HCT116 (cell line): Measurements from ENCODE around the gene PKNOX2. TPM values are rescaled to one million over a fixed set of nuclear protein-coding genes. Genes with fewer than 3 reads are reported as not detected.

Source experiments
- ATAC-seq: fragments of 200-7000 bp; cut with Tn5 transposase; 2 replicates; pipeline ENCODE4 v1.9.1; 2020; ENCODE audit warnings: mild to moderate bottlenecking, moderate library complexity
- BruUV-seq: library from RNA; stranded (reverse); fragments of 400-500 nt; replicated peaks from 2 replicates; lab custom pipeline; 2021; lab: Mats Ljungman, UMichigan
- CTCF ChIA-PET: fragments of 300-600 bp; sonication (Branson Sonifier 250); formaldehyde crosslinking; loops from one replicate; lab custom pipeline; 2021; ENCODE audit warnings: antibody characterized with exemption; lab: Charles Lee
- POLR2A ChIA-PET: fragments of 300-600, 350-600 bp; sonication (Branson Sonifier 250); formaldehyde crosslinking; loops from one replicate; lab custom pipeline; 2021; ENCODE audit warnings: antibody characterized with exemption; lab: Charles Lee
- RAD21 ChIA-PET, 2 experiments: fragments of 300-600 bp; sonication (Branson Sonifier 250); formaldehyde crosslinking; loops; one replicate each; lab custom pipeline; 2023; ENCODE audit warnings: low total read pairs in 2 of 2; ENCODE audit not compliant: uncharacterized antibody in 2 of 2, unreplicated experiment in 2 of 2, low non-redundant PET in 1 of 2; lab: Charles Lee
- DNase-seq: peaks from one replicate; pipeline ENCODE4 v3.0.0-alpha.2; 2010; ENCODE audit warnings: low read depth, low spot score
- H2AFZ ChIP-seq: fragments of 200-600 bp; shearing (Covaris generic), sonication (generic); 2 replicates; pipeline ENCODE4 v1.6.1; 2017; ENCODE audit warnings: low read depth, mixed run types, mixed read lengths, antibody characterized with exemption, low read length; ENCODE audit not compliant: poor library complexity, severe bottlenecking
- H3K27ac ChIP-seq: 2 replicates; pipeline ENCODE4 v1.5.1; 2012; ENCODE audit warnings: low read depth, low read length
- H3K27me3 ChIP-seq: fragments of 200-600 bp; sonication (generic); 2 replicates; pipeline ENCODE4 v1.6.1; 2016; ENCODE audit warnings: mixed run types, low read length, mixed read lengths; ENCODE audit not compliant: insufficient read depth
- H3K36me3 ChIP-seq, 2 experiments: fragments of 200-500 bp in 1 of 2; fragments of 200-600 bp in 1 of 2; sonication (Bioruptor generic) in 1 of 2; sonication (generic) in 1 of 2; 2 replicates each; pipeline versions ENCODE4 v1.5.1 to v1.6.1; 2014 to 2016; ENCODE audit warnings: low read length in 2 of 2, inconsistent platforms in 1 of 2, mixed read lengths in 1 of 2, mixed run types in 1 of 2; ENCODE audit not compliant: insufficient read depth in 2 of 2, control insufficient read depth in 1 of 2
- H3K4me1 ChIP-seq, 2 experiments: fragments of 200-600 bp in 1 of 2; sonication (generic) in 1 of 2; 2 replicates each; pipeline versions ENCODE4 v1.5.1 to v1.6.1; 2012 to 2017; ENCODE audit warnings: low read length in 2 of 2, inconsistent platforms in 1 of 2, mild to moderate bottlenecking in 1 of 2, mixed read lengths in 1 of 2, mixed run types in 1 of 2, moderate library complexity in 1 of 2; ENCODE audit not compliant: insufficient read depth in 2 of 2, control insufficient read depth in 1 of 2
- H3K4me2 ChIP-seq: fragments of 200-600 bp; sonication (generic); 2 replicates; pipeline ENCODE4 v1.6.1; 2017; ENCODE audit warnings: mixed run types, low read length, mixed read lengths
- H3K4me3 ChIP-seq, 2 experiments: fragments of 200-600 bp in 1 of 2; sonication (generic) in 1 of 2; replicated peaks in 1 of 2; 2 replicates each; pipeline ENCODE4 v1.5.1; 2011 to 2016; ENCODE audit warnings: low read length in 2 of 2, control low read depth in 1 of 2, low read depth in 1 of 2, mild to moderate bottlenecking in 1 of 2, mixed read lengths in 1 of 2, mixed run types in 1 of 2
- H3K79me2 ChIP-seq: fragments of 200-600 bp; sonication (generic); 2 replicates; pipeline ENCODE4 v1.6.1; 2017; ENCODE audit warnings: mild to moderate bottlenecking, mixed run types, low read length, moderate library complexity, mixed read lengths; ENCODE audit not compliant: insufficient read depth
- H3K9ac ChIP-seq: fragments of 200-600 bp; sonication (generic); 2 replicates; pipeline ENCODE4 v1.6.1; 2016; ENCODE audit warnings: low read length, mixed read lengths
- H3K9me2 ChIP-seq: fragments of 200-600 bp; sonication (generic), shearing (Covaris generic); 2 replicates; pipeline ENCODE4 v1.6.1; 2017; ENCODE audit warnings: mixed run types, mild to moderate bottlenecking, moderate library complexity; ENCODE audit not compliant: insufficient read depth
- H3K9me3 ChIP-seq, 2 experiments: fragments of 200-500 bp in 1 of 2; fragments of 200-600 bp in 1 of 2; sonication (Bioruptor generic) in 1 of 2; sonication (generic) in 1 of 2; 2 replicates each; pipeline ENCODE4 v1.6.1; 2014 to 2017; ENCODE audit warnings: low read length in 2 of 2, mixed read lengths in 2 of 2, inconsistent platforms in 1 of 2, low read depth in 1 of 2, mild to moderate bottlenecking in 1 of 2, mixed run types in 1 of 2, moderate library complexity in 1 of 2; ENCODE audit not compliant: control insufficient read depth in 1 of 2, insufficient read depth in 1 of 2
- H4K20me1 ChIP-seq: fragments of 200-600 bp; sonication (generic), shearing (Covaris generic); 2 replicates; pipeline ENCODE4 v1.6.1; 2017; ENCODE audit warnings: mixed run types, mild to moderate bottlenecking, moderate library complexity; ENCODE audit not compliant: insufficient read depth
- CBX3 ChIP-seq: IDR thresholded peaks from 2 replicates; pipeline ENCODE4 v1.6.1; 2012; ENCODE audit warnings: low read depth
- CEBPB ChIP-seq: IDR thresholded peaks from 2 replicates; pipeline ENCODE4 v1.6.1; 2012; ENCODE audit warnings: low read depth
- SP1 ChIP-seq: IDR thresholded peaks from 2 replicates; pipeline ENCODE4 v1.6.1; 2012; ENCODE audit warnings: low read depth
- SRF ChIP-seq: IDR thresholded peaks from 2 replicates; pipeline ENCODE4 v1.6.1; 2012; ENCODE audit warnings: low read depth
- TCF7L2 ChIP-seq: IDR thresholded peaks from 2 replicates; pipeline ENCODE4 v1.7.0; 2011; ENCODE audit warnings: borderline replicate concordance, inconsistent platforms; ENCODE audit not compliant: insufficient read depth, insufficient read length; ENCODE audit errors: extremely low read depth
- YY1 ChIP-seq: IDR thresholded peaks from 2 replicates; pipeline ENCODE4 v1.6.1; 2011; ENCODE audit warnings: low read length, low read depth, moderate library complexity, mild to moderate bottlenecking; ENCODE audit not compliant: insufficient replicate concordance; ENCODE audit errors: extremely low read depth
- intact Hi-C: fragments of 100-400 bp; cut with micrococcal nuclease; formaldehyde crosslinking; loops from 2 replicates; pipeline ENCODE4 v1.10.0; 2022
- total RNA-seq: library from RNA; stranded (reverse); gene quantifications from one replicate; pipeline ENCODE4 v1.2.1, GENCODE V29; 2021; ENCODE audit not compliant: unreplicated experiment
- TF ChIP-seq, protein P1 (sequence below): IDR thresholded peaks from 2 replicates; pipeline ENCODE4 v1.6.1; 2011; ENCODE audit warnings: mild to moderate bottlenecking, low read length, moderate library complexity; ENCODE audit not compliant: insufficient replicate concordance; ENCODE audit errors: extremely low read depth

Gene PKNOX2
- total RNA-seq, 1 experiment from 2014 or later: 0.20 TPM

DNA sequence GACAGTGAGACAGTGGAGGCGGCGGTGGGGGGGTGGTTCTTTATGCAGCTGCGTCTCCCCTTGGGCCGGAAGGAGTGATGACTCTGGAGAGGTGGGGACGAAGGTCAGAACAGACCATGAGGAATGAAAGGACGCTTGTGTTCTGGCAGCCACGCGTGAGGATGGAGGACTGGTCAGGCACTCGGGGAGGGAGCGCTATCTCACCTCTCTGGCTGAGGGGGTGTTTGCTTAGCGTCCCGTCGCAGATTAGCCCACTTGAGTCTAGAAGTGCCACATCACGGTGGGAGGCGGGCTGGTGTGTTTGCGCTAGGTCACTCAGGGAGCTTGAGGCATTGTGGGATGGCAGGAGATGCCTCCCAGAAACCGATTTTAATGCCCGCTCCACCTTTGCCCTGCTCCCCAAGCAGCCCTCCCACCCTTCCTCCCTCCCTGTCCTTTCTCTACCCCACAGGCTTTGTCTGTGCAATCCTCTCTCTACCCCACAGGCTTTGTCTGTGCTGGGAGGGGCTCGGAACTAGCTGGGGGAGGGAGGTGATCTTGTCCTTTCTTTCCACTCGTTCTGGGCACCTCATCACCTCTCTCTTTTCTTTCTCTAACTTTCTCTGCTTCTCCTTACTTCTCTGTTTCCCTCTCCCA lies 97.8 kb downstream of the PKNOX2 start:
- Histone ChIP-seq H3K9me3 (no peaks in the 10 kb centered on the region), H3K79me2 (no peaks in the 10 kb centered on the region), H3K4me3 (no peak overlapping the region), H3K4me2 (no peak overlapping the region), H3K9ac (no peak overlapping the region), H3K27ac (no peak overlapping the region), H3K4me1 (no peaks in the 10 kb centered on the region), H2AFZ (no peak overlapping the region), H3K27me3 (peaks cover 6% of the 10 kb centered on the region; the same call in 1 of the 2 replicates), H4K20me1 (no peaks in the 10 kb centered on the region)
- ChIA-PET POLR2A (no interaction called here), RAD21 (no interaction called here), CTCF (no interaction called here)
- DNase-seq: no peak
- intact Hi-C loops: no loop called here
- TF ChIP-seq CBX3 (no peak), SP1 (no peak), TCF7L2 (no peak), SRF (no peak)
- TF ChIP-seq, protein P1, sequence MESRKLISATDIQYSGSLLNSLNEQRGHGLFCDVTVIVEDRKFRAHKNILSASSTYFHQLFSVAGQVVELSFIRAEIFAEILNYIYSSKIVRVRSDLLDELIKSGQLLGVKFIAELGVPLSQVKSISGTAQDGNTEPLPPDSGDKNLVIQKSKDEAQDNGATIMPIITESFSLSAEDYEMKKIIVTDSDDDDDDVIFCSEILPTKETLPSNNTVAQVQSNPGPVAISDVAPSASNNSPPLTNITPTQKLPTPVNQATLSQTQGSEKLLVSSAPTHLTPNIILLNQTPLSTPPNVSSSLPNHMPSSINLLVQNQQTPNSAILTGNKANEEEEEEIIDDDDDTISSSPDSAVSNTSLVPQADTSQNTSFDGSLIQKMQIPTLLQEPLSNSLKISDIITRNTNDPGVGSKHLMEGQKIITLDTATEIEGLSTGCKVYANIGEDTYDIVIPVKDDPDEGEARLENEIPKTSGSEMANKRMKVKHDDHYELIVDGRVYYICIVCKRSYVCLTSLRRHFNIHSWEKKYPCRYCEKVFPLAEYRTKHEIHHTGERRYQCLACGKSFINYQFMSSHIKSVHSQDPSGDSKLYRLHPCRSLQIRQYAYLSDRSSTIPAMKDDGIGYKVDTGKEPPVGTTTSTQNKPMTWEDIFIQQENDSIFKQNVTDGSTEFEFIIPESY: no peak
- TF ChIP-seq, all 23 proteins: peak for 0
- Histone ChIP-seq H3K9me2 (no peaks in the 10 kb centered on the region), H3K36me3 (no peaks in the 10 kb centered on the region)
- no peak for ATAC-seq
- BruUV-seq: no TSS peak

DNA sequence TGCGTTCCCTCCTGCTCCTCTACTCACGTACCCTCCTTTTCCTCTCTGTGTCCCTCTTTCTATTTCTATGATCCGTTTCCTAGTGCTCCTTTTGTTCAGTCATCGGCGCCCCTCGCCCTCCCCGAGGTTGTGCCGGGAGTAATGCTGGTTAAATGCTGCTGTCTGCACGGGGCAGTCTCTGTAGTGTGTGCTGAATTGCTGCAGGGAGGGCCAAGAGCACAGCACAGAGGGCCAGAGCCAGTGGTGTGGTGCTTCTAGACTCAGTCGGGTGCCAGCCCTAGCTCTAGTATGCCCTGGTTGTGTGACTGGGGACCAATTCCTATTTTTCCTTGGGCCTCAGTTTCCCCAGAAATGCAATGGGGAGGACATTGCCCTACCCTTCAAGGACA lies 98.3 kb downstream of the PKNOX2 start:
- Histone ChIP-seq H3K9me3 (no peaks in the 10 kb centered on the region), H3K27ac (no peak overlapping the region), H3K27me3 (peaks cover 6% of the 10 kb centered on the region; the same call in 1 of the 2 replicates), H2AFZ (no peak overlapping the region), H3K79me2 (no peaks in the 10 kb centered on the region), H4K20me1 (no peaks in the 10 kb centered on the region), H3K36me3 (no peaks in the 10 kb centered on the region), H3K4me2 (no peak overlapping the region), H3K9me2 (no peaks in the 10 kb centered on the region), H3K4me1 (no peaks in the 10 kb centered on the region), H3K9ac (no peak overlapping the region), H3K4me3 (no peak overlapping the region)
- ATAC-seq (no peak), DNase-seq (no peak)
- no peak for TF ChIP-seq CBX3
- TF ChIP-seq YY1: no peak
- no peak for TF ChIP-seq CEBPB
- POLR2A ChIA-PET: no interaction called here
- no TSS peak for BruUV-seq
- CTCF ChIA-PET: no interaction called here
- intact Hi-C loops: no loop called here
- RAD21 ChIA-PET: no interaction called here
